SW480 (cell line): ENCODE results near the gene POLQ.
A peak's percentile ranks its signal among the peaks of the same experiment; 100 is the strongest.
"Not testable (repeated sequence)": the region's sequence is repeated elsewhere in the genome, so short reads cannot be mapped to it uniquely, and the experiment has no call there.

Experiments
- DNase-seq: peaks from one replicate; pipeline ENCODE4 v3.0.0-alpha.2; 2016; ENCODE audit warnings: low spot score

POLQ gene

GRCh38 chr3:121508389-121508788 is 37.4 kb downstream of the POLQ start:
- DNase-seq, result no peak

- no peak for DNase-seq
These were observed 40.5 kb downstream of the POLQ start for GRCh38 chr3:121505256-121505655.

GRCh38 chr3:121504618-121505017 is 41.2 kb downstream of the POLQ start:
- no peak for DNase-seq

GRCh38 chr3:121496786-121497185 is 49.0 kb downstream of the POLQ start:
- no peak for DNase-seq

- no peak for DNase-seq
These were observed 52.4 kb downstream of the POLQ start for GRCh38 chr3:121493431-121493830.

GRCh38 chr3:121491683-121492320 is 54.0 kb downstream of the POLQ start:
- DNase-seq, result no peak

GRCh38 chr3:121490161-121490560 is 55.6 kb downstream of the POLQ start:
- DNase-seq, result no peak

GRCh38 chr3:121488628-121489027 is 57.2 kb downstream of the POLQ start:
- DNase-seq, result no peak

GRCh38 chr3:121483290-121483689 is 62.5 kb downstream of the POLQ start:
- DNase-seq, result no peak

GRCh38 chr3:121482660-121483059 is 63.1 kb downstream of the POLQ start:
- DNase-seq, result no peak

- DNase-seq, result no peak
These were observed 64.5 kb downstream of the POLQ start for GRCh38 chr3:121481106-121481880.

GRCh38 chr3:121477589-121477988 is 68.2 kb downstream of the POLQ start:
- no peak for DNase-seq

GRCh38 chr3:121473001-121473400 is 72.8 kb downstream of the POLQ start:
- DNase-seq, result no peak

GRCh38 chr3:121467085-121467484 is 78.7 kb downstream of the POLQ start:
- DNase-seq, result no peak

GRCh38 chr3:121463745-121464144 is 82.0 kb downstream of the POLQ start:
- DNase-seq, result no peak

- no peak for DNase-seq
These were observed 83.2 kb downstream of the POLQ start for GRCh38 chr3:121462565-121462964.

GRCh38 chr3:121451752-121452151 is 94.0 kb downstream of the POLQ start:
- DNase-seq, result not testable (repeated sequence)

GRCh38 chr3:121443456-121443855 is 102.3 kb downstream of the POLQ start:
- DNase-seq, result no peak

- no peak for DNase-seq
These were observed 109.1 kb downstream of the POLQ start for GRCh38 chr3:121436641-121437040.

- DNase-seq, result no peak
These were observed 109.7 kb downstream of the POLQ start for GRCh38 chr3:121436074-121436473.

GRCh38 chr3:121431726-121432517 is 113.9 kb downstream of the POLQ start:
- peak; percentile 59 for DNase-seq

GRCh38 chr3:121430664-121431215 is 115.0 kb downstream of the POLQ start:
- no peak for DNase-seq

GRCh38 chr3:121424549-121424948 is 121.2 kb downstream of the POLQ start:
- no peak for DNase-seq
